Neural cell (in vitro differentiated cells): ENCODE data around the gene SYT1. TPM values are rescaled to one million over a fixed set of nuclear protein-coding genes. Genes with fewer than 3 reads are reported as not detected.

Experiments used
- H2AFZ ChIP-seq: fragments of 200-600, 300-800 bp; sonication (generic), shearing (Covaris generic); 2 replicates; pipeline ENCODE4 v1.6.0; 2014; ENCODE audit warnings: low read depth, mild to moderate bottlenecking, antibody characterized with exemption, low read length, moderate library complexity
- H3F3A ChIP-seq: fragments of 200-600 bp; shearing (Covaris generic); 2 replicates; pipeline ENCODE4 v1.6.1; 2016; ENCODE audit warnings: mild to moderate bottlenecking, moderate library complexity, mixed read lengths, antibody characterized with exemption, low read length; ENCODE audit not compliant: insufficient read depth, poor library complexity, severe bottlenecking
- H3K27ac ChIP-seq: fragments of 200-600, 300-800 bp; sonication (generic), shearing (Covaris generic); 2 replicates; pipeline ENCODE4 v1.5.1; 2014; ENCODE audit warnings: mild to moderate bottlenecking, low read length, moderate library complexity
- H3K27me3 ChIP-seq: fragments of 300-800, 200-600 bp; sonication (generic), shearing (Covaris generic); 2 replicates; pipeline ENCODE4 v1.6.0; 2014; ENCODE audit warnings: mild to moderate bottlenecking, low read depth, low read length, moderate library complexity; ENCODE audit not compliant: insufficient read depth
- H3K36me3 ChIP-seq: fragments of 300-800, 200-600 bp; sonication (generic), shearing (Covaris generic); 2 replicates; pipeline ENCODE4 v1.5.1; 2014; ENCODE audit warnings: mild to moderate bottlenecking, antibody characterized with exemption, low read length, moderate library complexity; ENCODE audit not compliant: insufficient read depth
- H3K4me2 ChIP-seq: fragments of 300-800, 200-600 bp; sonication (generic), shearing (Covaris generic); 2 replicates; pipeline ENCODE4 v1.6.0; 2014; ENCODE audit warnings: mild to moderate bottlenecking, low read length
- H3K4me3 ChIP-seq: fragments of 300-800, 200-600 bp; sonication (generic), shearing (Covaris generic); 2 replicates; pipeline ENCODE4 v1.5.1; 2014; ENCODE audit warnings: mild to moderate bottlenecking, low read length, moderate library complexity
- H3K79me2 ChIP-seq: fragments of 200-600 bp; shearing (Covaris generic); replicated peaks from 2 replicates; pipeline ENCODE4 v1.6.0; 2014; ENCODE audit warnings: mild to moderate bottlenecking, low read length, moderate library complexity; ENCODE audit not compliant: insufficient read depth
- H3K9ac ChIP-seq: fragments of 300-800, 200-600 bp; sonication (generic), shearing (Covaris generic); 2 replicates; pipeline ENCODE4 v1.6.1; 2016; ENCODE audit warnings: mild to moderate bottlenecking, low read length, mixed read lengths
- H3K9me2 ChIP-seq: fragments of 200-600 bp; shearing (Covaris generic); 2 replicates; pipeline ENCODE4 v1.6.1; 2016; ENCODE audit warnings: mild to moderate bottlenecking, low read length, mixed read lengths; ENCODE audit not compliant: insufficient read depth
- H3K9me3 ChIP-seq: fragments of 200-600, 300-800 bp; sonication (generic), shearing (Covaris generic); 2 replicates; pipeline ENCODE4 v1.6.1; 2016; ENCODE audit warnings: mild to moderate bottlenecking, mixed run types, low read length, moderate library complexity, mixed read lengths
- H4K20me1 ChIP-seq: fragments of 200-600 bp; shearing (Covaris generic); 2 replicates; pipeline ENCODE4 v1.6.1; 2016; ENCODE audit warnings: mild to moderate bottlenecking, mixed run types; ENCODE audit not compliant: insufficient read depth
- CTCF ChIP-seq: fragments of 450-650 bp; IDR thresholded peaks from 2 replicates; pipeline ENCODE4 v1.5.1; 2014; ENCODE audit warnings: antibody characterized with exemption, mild to moderate bottlenecking, moderate library complexity; ENCODE audit not compliant: poor library complexity, severe bottlenecking
- EP300 ChIP-seq: fragments of 450-650 bp; conservative IDR thresholded peaks from 2 replicates; pipeline ENCODE4 v1.6.1; 2014; ENCODE audit warnings: antibody characterized with exemption, mild to moderate bottlenecking, moderate library complexity; ENCODE audit not compliant: poor library complexity, severe bottlenecking
- EZH2 ChIP-seq: fragments of 200-600, 300-800 bp; shearing (Covaris generic), sonication (generic); IDR thresholded peaks from 2 replicates; pipeline ENCODE4 v1.6.1; 2014; ENCODE audit warnings: antibody characterized with exemption, low read length, borderline replicate concordance, mild to moderate bottlenecking; ENCODE audit not compliant: insufficient read depth, poor library complexity, severe bottlenecking
- MXI1 ChIP-seq: fragments of 450-650 bp; conservative IDR thresholded peaks from 2 replicates; pipeline ENCODE4 v1.6.1; 2014; ENCODE audit warnings: antibody characterized with exemption, mild to moderate bottlenecking; ENCODE audit not compliant: poor library complexity, severe bottlenecking
- POLR2AphosphoS5 ChIP-seq: IDR thresholded peaks from 2 replicates; pipeline ENCODE4 v1.6.1; 2012
- RAD21 ChIP-seq: fragments of 450-650 bp; conservative IDR thresholded peaks from 2 replicates; pipeline ENCODE4 v1.6.1; 2014; ENCODE audit warnings: antibody characterized with exemption, mild to moderate bottlenecking, moderate library complexity
- REST ChIP-seq: IDR thresholded peaks from 2 replicates; pipeline ENCODE4 v1.6.1; 2012; ENCODE audit warnings: borderline replicate concordance
- SMC3 ChIP-seq: fragments of 450-650 bp; conservative IDR thresholded peaks from 2 replicates; pipeline ENCODE4 v1.6.1; 2014; ENCODE audit warnings: antibody characterized with exemption, mild to moderate bottlenecking, moderate library complexity; ENCODE audit not compliant: poor library complexity
- TAF1 ChIP-seq: IDR thresholded peaks from 2 replicates; pipeline ENCODE4 v1.6.1; 2012; ENCODE audit warnings: low read depth
- polyA plus RNA-seq: library from polyadenylated mRNA; depleted of rRNA; stranded (reverse); fragments of >200 nt; gene quantifications from 2 replicates; pipeline ENCODE4 v1.2.3, GENCODE V29; 2014

The SYT1 gene
- polyA plus RNA-seq, 1 donor from 2014 or later = 103 TPM

- Histone ChIP-seq H3K27me3 (no peaks in the 10 kb centered on the region), H3K27ac (no peak overlapping the region), H2AFZ (no peak overlapping the region), H3K36me3 (no peaks in the 10 kb centered on the region), H3K79me2 (no peaks in the 10 kb centered on the region), H3F3A (no peaks in the 10 kb centered on the region), H3K4me3 (no peak overlapping the region), H4K20me1 (no peaks in the 10 kb centered on the region), H3K9me3 (no peaks in the 10 kb centered on the region), H3K9ac (no peak overlapping the region), H3K9me2 (no peaks in the 10 kb centered on the region), H3K4me2 (no peak overlapping the region)
- TF ChIP-seq CTCF (no peak), EP300 (no peak), TAF1 (no peak), EZH2 (no peak), REST (no peak), RAD21 (no peak), SMC3 (no peak), POLR2AphosphoS5 (no peak), MXI1 (no peak)
Observed at GRCh38 chr12:78820946-78821345, 43.6 kb upstream of the SYT1 start.

GRCh38 chr12:78824918-78825317 lies 39.7 kb upstream of the SYT1 start:
- Histone ChIP-seq H3K27me3 (no peaks in the 10 kb centered on the region), H3K9ac (no peak overlapping the region), H3K9me2 (no peaks in the 10 kb centered on the region), H2AFZ (no peak overlapping the region), H3K36me3 (no peaks in the 10 kb centered on the region), H3K79me2 (no peaks in the 10 kb centered on the region), H3K4me2 (no peak overlapping the region), H3K9me3 (no peaks in the 10 kb centered on the region), H3K4me3 (no peak overlapping the region), H3K27ac (no peak overlapping the region), H4K20me1 (no peaks in the 10 kb centered on the region), H3F3A (no peaks in the 10 kb centered on the region)
- TF ChIP-seq EP300 = no peak
- no peak for TF ChIP-seq EZH2
- TF ChIP-seq TAF1 = no peak
- no peak for TF ChIP-seq MXI1
- TF ChIP-seq SMC3 = no peak
- TF ChIP-seq RAD21 = no peak
- TF ChIP-seq POLR2AphosphoS5 = no peak
- TF ChIP-seq CTCF = no peak
- TF ChIP-seq REST = no peak
